K562 (cell line): ENCODE data around the gene HYOU1. TPM values are rescaled to one million over a fixed set of nuclear protein-coding genes. Genes with fewer than 3 reads are reported as not detected.
A peak's percentile ranks its signal among the peaks of the same experiment; 100 is the strongest.

Experiments used
- ARHGAP35 ChIP-seq: fragments of 450-650 bp; IDR thresholded peaks from 2 replicates; pipeline ENCODE4 v1.6.1; 2018; ENCODE audit not compliant: partially characterized antibody
- ARID2 ChIP-seq: fragments of 450-650 bp; IDR thresholded peaks from 2 replicates; pipeline ENCODE4 v1.6.1; 2017; ENCODE audit warnings: antibody characterized with exemption, mild to moderate bottlenecking
- CCNT2 ChIP-seq: IDR thresholded peaks from 2 replicates; pipeline ENCODE4 v1.6.1; 2011; ENCODE audit warnings: borderline replicate concordance, low read depth, mild to moderate bottlenecking, moderate library complexity, mixed read lengths, low read length; ENCODE audit not compliant: insufficient read length; ENCODE audit errors: extremely low read depth
- CREM ChIP-seq: IDR thresholded peaks from 2 replicates; pipeline ENCODE4 v1.6.1; 2014; ENCODE audit warnings: antibody characterized with exemption, low read depth
- JUNB ChIP-seq: fragments of 450-650 bp; formaldehyde crosslinking; conservative IDR thresholded peaks from 2 replicates; pipeline ENCODE4 v1.4.0; 2020; ENCODE audit warnings: mild to moderate bottlenecking
- KHSRP ChIP-seq: fragments of 450-650 bp; IDR thresholded peaks from 2 replicates; pipeline ENCODE4 v1.6.1; 2017
- L3MBTL2 ChIP-seq: fragments of 450-650 bp; IDR thresholded peaks from 2 replicates; pipeline ENCODE4 v1.6.1; 2016; ENCODE audit warnings: mild to moderate bottlenecking, moderate library complexity
- LCOR ChIP-seq: sonication (generic); formaldehyde crosslinking; IDR thresholded peaks from 2 replicates; pipeline ENCODE4 v1.8.0; 2022; ENCODE audit warnings: mild to moderate bottlenecking, missing genetic modification reagents
- POLR2G ChIP-seq: fragments of 200-400 bp; formaldehyde crosslinking; IDR thresholded peaks from 2 replicates; pipeline ENCODE4 v1.6.1; 2017; ENCODE audit warnings: low read depth, mild to moderate bottlenecking, antibody characterized with exemption, low read length, moderate library complexity
- RBM22 ChIP-seq: fragments of 200-400 bp; formaldehyde crosslinking; IDR thresholded peaks from 2 replicates; pipeline ENCODE4 v1.6.1; 2018; ENCODE audit warnings: low read length, low read depth; ENCODE audit not compliant: poor library complexity, severe bottlenecking
- SETDB1 ChIP-seq: IDR thresholded peaks from one replicate; pipeline ENCODE4 v1.6.1; 2012; ENCODE audit warnings: low read length, control low read depth, inconsistent platforms
- TBL1XR1 ChIP-seq, 2 experiments: IDR thresholded peaks; 2 replicates each; pipeline ENCODE4 v1.6.1; 2012; ENCODE audit warnings: improper control_type of control experiment in 2 of 2, low read length in 2 of 2, mild to moderate bottlenecking in 1 of 2
- ZNF77 ChIP-seq: fragments of 250-450 bp; sonication (Bioruptor Pico); IDR thresholded peaks from 2 replicates; pipeline ENCODE4 v1.5.0; 2020
- polyA plus RNA-seq, 8 experiments: library from polyadenylated mRNA; depleted of rRNA in 4 of 8; stranded (reverse) in 5 of 8; unstranded in 3 of 8; fragments of >200 nt; fragmentation: Nextera tagmentation in 2 of 8; fragmentation: Illumina TruSeq in 1 of 8; extraction: Ambion mirVana in 2 of 8; extraction: Trizol in 1 of 8; gene quantifications; 2 replicates each; pipeline versions ENCODE4 v1.2.1 to v1.2.3, GENCODE V29; 2011 to 2014; ENCODE audit warnings: inconsistent platforms in 1 of 8, missing spikeins in 1 of 8
- total RNA-seq, 7 experiments: library from RNA; depleted of rRNA in 6 of 7; stranded (reverse); fragments of >200 nt in 6 of 7; fragmentation: Illumina TruSeq in 2 of 7; extraction: Trizol in 2 of 7; gene quantifications; 2 replicates each; pipeline versions ENCODE4 v1.2.1 to v1.2.3, GENCODE V29; 2011 to 2021; ENCODE audit warnings: low replicate concordance in 1 of 7
- TF ChIP-seq, protein P1 (sequence below): sonication (generic); formaldehyde crosslinking; IDR thresholded peaks from 2 replicates; pipeline ENCODE4 v1.8.0; 2023; ENCODE audit warnings: mild to moderate bottlenecking, missing genetic modification reagents
- TF ChIP-seq, protein P2 (sequence below), 3 experiments: fragments of 200-800 bp in 1 of 3; sonication (Bioruptor generic) in 1 of 3; sonication (generic) in 1 of 3; formaldehyde crosslinking in 1 of 3; IDR thresholded peaks; 2 replicates each; pipeline versions ENCODE4 v1.6.1 to v1.8.0; 2016 to 2022; ENCODE audit warnings: mild to moderate bottlenecking in 2 of 3, missing compliant biosample characterization in 2 of 3, missing genetic modification characterization in 2 of 3, missing genetic modification reagents in 1 of 3
- TF ChIP-seq, protein P3 (sequence below): sonication (generic); formaldehyde crosslinking; IDR thresholded peaks from 2 replicates; pipeline ENCODE4 v1.8.0; 2022; ENCODE audit warnings: missing genetic modification reagents, mild to moderate bottlenecking, moderate library complexity, borderline replicate concordance

HYOU1 gene
- total and polyA plus RNA-seq, 9 of the 15 experiments (the other 6 are each of a cell fraction or from before 2014, with no cell fraction given), result 19.5 to 197 (median 128) TPM

DNA sequence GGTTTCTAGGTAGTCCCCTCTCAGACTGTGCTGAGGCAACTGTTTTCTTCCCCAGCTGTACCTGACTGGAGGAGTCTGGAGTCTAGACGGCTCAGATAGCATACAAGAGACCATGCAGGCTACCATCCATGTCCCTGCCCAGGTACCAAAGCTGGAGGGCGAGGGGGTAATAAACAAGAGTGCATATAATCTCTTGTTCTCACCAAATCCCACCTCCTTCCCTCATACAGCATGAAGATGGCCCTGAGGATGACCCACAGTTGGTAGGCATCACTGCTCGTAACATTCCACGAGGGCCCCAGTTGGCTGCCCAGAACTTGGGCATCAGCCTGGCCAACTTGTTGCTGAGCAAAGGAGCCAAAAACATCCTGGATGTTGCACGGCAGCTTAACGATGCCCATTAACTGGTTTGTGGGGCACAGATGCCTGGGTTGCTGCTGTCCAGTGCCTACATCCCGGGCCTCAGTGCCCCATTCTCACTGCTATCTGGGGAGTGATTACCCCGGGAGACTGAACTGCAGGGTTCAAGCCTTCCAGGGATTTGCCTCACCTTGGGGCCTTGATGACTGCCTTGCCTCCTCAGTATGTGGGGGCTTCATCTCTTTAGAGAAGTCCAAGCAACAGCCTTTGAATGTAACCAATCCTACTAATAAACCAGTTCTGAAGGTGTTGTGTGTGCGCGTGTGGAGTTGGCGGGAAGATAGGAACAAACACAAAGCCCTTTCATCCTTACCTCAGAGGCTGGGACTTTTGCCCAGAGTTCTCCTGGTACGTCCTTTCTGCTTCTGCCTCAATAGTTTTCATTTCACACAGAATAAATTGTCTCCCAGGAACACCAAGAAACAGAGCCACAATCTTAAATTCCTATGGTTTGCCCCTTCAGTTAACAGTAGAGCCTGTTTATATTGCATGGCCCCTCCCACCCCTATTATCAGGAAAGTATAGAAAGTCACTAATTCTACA lies 36.2 kb upstream of the HYOU1 start (continued):
- TF ChIP-seq RBM22 (peak; percentile 46), L3MBTL2 (peak; percentile 47; the same call in 1 of the 2 replicates), CCNT2 (no peak), LCOR (peak; percentile 26; the same call in 1 of the 2 replicates), POLR2G (peak; percentile 79), KHSRP (no peak), CREM (0 out of 2 replicates have a peak, but pooled peaks have one; percentile 3), TBL1XR1 (IDR thresholded peaks at IDR 0.05; ENCODE audit: low read length in 2 of 2) (peak in 1 of 2 experiments; percentile 23; a peak in 1 of 4 replicates), SETDB1 (no peak), ZNF77 (CRISPR knock-in tag) (0 out of 2 replicates have a peak, but pooled peaks have one; percentile 74), ARID2 (no peak), ARHGAP35 (no peak), JUNB (CRISPR knock-in tag) (0 out of 2 replicates have a peak, but pooled peaks have one; percentile 4)
- TF ChIP-seq, protein P1, sequence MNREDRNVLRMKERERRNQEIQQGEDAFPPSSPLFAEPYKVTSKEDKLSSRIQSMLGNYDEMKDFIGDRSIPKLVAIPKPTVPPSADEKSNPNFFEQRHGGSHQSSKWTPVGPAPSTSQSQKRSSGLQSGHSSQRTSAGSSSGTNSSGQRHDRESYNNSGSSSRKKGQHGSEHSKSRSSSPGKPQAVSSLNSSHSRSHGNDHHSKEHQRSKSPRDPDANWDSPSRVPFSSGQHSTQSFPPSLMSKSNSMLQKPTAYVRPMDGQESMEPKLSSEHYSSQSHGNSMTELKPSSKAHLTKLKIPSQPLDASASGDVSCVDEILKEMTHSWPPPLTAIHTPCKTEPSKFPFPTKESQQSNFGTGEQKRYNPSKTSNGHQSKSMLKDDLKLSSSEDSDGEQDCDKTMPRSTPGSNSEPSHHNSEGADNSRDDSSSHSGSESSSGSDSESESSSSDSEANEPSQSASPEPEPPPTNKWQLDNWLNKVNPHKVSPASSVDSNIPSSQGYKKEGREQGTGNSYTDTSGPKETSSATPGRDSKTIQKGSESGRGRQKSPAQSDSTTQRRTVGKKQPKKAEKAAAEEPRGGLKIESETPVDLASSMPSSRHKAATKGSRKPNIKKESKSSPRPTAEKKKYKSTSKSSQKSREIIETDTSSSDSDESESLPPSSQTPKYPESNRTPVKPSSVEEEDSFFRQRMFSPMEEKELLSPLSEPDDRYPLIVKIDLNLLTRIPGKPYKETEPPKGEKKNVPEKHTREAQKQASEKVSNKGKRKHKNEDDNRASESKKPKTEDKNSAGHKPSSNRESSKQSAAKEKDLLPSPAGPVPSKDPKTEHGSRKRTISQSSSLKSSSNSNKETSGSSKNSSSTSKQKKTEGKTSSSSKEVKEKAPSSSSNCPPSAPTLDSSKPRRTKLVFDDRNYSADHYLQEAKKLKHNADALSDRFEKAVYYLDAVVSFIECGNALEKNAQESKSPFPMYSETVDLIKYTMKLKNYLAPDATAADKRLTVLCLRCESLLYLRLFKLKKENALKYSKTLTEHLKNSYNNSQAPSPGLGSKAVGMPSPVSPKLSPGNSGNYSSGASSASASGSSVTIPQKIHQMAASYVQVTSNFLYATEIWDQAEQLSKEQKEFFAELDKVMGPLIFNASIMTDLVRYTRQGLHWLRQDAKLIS (CRISPR knock-in tag), result peak; percentile 23; the same call in 1 of the 2 replicates
- TF ChIP-seq, protein P2, sequence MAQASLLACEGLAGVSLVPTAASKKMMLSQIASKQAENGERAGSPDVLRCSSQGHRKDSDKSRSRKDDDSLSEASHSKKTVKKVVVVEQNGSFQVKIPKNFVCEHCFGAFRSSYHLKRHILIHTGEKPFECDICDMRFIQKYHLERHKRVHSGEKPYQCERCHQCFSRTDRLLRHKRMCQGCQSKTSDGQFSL (CRISPR knock-in tag; IDR thresholded peaks at IDR 0.05), result 0 out of 2 replicates have a peak, but pooled peaks have one; percentile 25
- TF ChIP-seq, protein P2 (tag; IDR thresholded peaks at IDR 0.05), result no peak
- TF ChIP-seq, protein P3, sequence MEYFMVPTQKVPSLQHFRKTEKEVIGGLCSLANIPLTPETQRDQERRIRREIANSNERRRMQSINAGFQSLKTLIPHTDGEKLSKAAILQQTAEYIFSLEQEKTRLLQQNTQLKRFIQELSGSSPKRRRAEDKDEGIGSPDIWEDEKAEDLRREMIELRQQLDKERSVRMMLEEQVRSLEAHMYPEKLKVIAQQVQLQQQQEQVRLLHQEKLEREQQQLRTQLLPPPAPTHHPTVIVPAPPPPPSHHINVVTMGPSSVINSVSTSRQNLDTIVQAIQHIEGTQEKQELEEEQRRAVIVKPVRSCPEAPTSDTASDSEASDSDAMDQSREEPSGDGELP (CRISPR knock-in tag), result peak; percentile 45; the same call in 1 of the 2 replicates
